ENCODE data around the gene GPR87.
A peak's percentile ranks its signal among the peaks of the same experiment; 100 is the strongest.

GPR87 gene

GRCh38 chr3:151315136-151315535 lies 1.5 kb downstream of the GPR87 start:
- no peak for DNase-seq

DNA sequence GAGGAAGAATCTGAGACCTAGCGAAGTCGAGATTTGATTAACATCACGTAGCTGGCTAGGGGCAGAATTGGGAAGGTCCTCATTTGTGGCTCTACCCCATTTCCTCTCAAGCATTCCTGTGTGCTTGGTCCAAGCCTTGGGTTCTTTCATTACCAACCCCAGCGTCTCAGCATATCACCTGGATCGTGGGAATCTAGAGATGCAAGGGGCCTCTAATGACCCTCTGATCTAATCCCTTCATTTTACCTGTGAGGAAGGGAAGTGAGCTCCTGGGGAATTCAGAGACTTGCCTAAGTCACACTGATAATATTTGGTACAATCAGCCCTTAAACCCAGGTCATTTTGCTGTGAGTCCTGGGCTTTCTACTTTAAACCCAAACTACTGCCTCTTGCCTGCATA lies 2.0 kb downstream of the GPR87 start:
- no peak for DNase-seq

- no peak for DNase-seq
These were observed 2.5 kb downstream of the GPR87 start for GRCh38 chr3:151314137-151314536.

GRCh38 chr3:151312972-151313371 lies 3.6 kb downstream of the GPR87 start:
- no peak for DNase-seq

GRCh38 chr3:151309566-151309965 lies 7.1 kb downstream of the GPR87 start:
- DNase-seq, result no peak

DNA sequence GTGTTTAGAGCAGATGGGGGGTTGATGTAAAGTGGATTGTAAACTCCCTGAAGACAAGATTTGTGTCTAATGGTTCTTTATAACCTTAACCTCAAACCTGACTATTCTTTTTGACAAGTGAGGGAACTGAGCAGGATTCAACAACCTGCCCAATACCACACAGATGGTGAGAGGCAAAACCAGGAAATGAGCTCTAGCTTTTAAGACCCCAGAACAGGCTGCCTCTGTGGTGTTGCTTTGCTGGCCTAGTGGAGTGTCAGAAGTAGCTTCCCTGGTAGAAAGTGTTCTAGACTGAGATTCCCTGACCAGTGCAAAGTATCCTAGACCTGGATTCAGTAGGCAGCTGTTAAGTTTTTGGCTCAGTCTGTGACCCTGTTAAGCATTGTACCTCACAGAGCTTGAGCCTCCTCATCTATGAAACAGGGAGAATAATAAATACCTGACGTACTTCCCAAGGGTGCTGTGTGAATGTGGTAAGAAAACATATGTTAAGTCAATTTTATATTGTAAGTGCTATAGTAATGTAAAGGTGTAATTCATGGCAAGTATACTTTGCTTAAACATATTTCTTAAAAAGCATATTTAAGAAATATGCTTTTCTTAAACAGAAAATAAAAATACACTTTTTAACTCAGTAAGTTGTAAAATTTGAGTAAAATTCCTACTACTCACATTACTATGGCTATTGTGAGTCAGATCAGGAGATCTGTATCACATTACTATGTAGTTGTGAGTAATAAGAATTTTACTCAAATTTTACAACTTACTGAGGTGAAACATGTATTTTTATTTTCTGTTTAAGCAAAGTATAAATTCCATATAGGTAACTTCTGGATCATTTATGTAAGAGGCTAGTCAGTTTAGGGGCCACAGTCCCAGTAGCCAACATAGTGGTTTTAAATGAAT lies 8.8 kb downstream of the GPR87 start:
- DNase-seq, result no peak

- DNase-seq, result no peak
These were observed 9.5 kb downstream of the GPR87 start for GRCh38 chr3:151307131-151307530.

GRCh38 chr3:151306168-151306810 lies 10.3 kb downstream of the GPR87 start:
- DNase-seq, result no peak

DNA sequence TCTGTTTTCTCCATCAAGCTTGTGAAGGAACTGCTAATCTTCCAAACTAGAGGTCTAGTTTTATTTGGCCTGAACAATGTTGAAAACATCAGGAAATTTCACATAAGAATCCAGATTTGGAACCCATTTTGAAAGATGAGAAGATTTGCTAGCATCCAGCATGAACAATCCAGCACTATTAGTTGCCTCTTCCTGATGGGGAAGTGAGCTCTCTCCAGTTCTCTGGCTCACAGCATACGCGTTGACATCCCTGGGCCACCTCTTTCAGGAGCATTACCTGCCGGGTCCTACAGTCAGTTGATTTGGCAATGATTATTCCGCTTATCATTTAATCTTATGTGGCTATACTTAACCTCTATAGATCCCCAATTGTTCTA lies 10.9 kb downstream of the GPR87 start:
- no peak for DNase-seq

- DNase-seq, result no peak
These were observed 11.4 kb downstream of the GPR87 start for GRCh38 chr3:151305060-151305774.

DNA sequence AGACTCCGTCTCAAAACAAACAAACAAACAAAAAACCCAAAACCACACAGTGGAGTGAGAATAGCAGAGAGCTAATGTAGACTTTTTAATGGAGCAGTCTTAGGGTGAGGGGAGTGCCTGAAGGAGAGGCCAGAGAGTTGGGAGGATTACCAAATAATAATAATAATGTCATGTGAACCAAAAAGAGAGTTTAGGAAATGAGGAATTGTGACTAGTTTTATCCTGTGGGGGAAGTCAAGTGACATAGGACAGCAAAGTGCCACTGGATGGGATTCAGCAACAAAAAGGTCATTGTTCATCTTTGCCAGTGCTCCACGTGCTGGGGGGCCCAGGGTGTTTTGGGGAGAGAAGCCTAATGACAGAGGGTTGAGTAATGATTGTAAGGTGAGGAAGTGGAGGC lies 12.9 kb downstream of the GPR87 start:
- DNase-seq, result no peak

DNA sequence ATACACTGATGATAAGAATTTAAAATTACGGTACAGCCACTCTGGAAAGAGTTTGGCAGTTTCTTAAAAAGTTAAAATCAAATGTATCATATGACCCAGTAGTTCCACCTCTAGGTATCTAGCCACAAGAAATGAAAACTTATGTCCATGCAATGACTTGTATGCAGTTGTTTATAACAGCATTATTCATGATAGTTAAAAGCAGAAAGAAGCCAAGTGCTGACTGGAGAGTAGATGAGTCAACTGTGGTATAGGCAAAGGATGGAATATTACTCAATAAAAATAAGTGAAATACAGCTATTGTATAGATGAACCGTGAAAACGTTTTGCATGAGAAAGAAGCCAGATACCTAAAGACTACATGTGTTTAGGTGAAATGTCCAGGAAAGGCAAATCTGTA lies 14.8 kb downstream of the GPR87 start:
- no peak for DNase-seq

- DNase-seq, result no peak
These were observed 16.1 kb downstream of the GPR87 start for GRCh38 chr3:151300539-151300938.

DNA sequence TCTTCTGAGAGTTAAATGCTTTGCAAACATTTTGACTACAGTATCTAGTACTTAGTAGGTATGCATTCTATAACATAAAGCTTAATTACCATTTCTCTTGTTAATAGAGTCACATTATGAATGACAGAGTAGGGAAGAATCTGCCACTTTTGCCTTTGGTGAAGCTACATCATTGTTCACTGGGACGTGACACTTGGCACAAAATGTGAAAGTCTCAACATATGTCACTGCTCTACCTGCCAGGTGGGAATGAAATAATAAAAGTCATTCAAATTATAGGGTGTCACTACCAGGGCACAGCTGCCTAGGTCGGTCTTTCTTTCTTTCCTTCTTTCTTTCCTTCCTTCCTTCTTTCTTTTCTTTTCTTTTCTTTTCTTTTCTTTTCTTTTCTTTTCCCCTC lies 17.6 kb downstream of the GPR87 start:
- DNase-seq, result no peak

DNA sequence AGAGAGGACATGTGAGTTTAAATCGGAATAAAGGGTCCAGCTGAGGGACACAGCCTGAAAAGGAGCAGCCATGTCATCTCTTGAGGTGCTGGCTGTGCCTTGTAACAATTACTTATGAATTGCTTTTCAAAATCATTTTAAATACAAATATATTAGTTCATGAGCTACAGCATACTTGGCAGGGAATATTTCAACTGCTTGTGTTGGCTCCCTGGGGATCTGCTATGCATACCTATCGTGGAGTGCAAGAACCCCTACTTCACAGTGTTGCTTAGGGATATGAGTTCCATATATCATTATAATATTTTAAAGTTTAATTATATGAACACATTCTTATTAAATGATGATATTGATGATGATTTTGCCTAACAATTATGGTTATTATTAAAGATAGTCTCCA lies 19.2 kb downstream of the GPR87 start:
- no peak for DNase-seq

DNA sequence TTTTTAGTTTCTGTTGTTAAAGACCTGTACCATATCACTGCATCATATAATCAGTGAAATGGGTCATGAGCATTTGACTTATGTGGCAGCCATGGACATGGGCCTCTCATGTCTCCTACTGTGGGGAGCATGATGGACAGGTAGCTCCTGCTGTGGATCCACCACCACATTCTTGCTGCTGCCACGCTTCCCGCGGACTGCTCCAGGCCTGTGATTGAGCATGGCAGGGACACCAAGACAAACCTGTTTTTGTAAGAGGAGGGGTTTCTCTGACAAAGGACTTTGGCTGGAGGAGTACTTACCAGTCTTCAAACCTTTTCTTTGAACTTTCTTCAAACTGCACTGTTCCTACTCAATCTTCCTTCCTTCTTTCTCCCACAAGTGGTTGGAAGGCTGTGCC lies 20.4 kb downstream of the GPR87 start:
- no peak for DNase-seq

GRCh38 chr3:151293127-151293526 lies 23.5 kb downstream of the GPR87 start:
- DNase-seq, result no peak

GRCh38 chr3:151290673-151291072 lies 25.9 kb downstream of the GPR87 start:
- DNase-seq, result no peak

DNA sequence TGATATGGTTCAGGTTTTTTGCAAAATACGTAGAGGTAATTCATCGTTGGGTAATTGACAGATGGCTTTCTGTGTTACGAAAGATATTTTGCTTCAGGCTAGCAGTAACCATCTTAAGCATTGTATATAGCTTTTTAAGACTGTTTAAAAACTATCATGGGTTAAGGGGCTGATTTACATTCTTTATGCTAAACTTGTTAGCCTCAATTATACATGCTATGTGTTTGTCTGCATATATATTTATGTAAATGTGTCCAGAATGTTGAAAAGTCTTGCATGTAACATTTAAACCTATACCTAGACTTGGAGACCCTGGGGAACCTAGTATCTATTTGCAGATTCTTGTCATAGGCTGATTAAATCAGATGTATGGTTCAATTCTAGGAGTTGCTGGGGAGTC lies 27.2 kb downstream of the GPR87 start:
- no peak for DNase-seq

DNA sequence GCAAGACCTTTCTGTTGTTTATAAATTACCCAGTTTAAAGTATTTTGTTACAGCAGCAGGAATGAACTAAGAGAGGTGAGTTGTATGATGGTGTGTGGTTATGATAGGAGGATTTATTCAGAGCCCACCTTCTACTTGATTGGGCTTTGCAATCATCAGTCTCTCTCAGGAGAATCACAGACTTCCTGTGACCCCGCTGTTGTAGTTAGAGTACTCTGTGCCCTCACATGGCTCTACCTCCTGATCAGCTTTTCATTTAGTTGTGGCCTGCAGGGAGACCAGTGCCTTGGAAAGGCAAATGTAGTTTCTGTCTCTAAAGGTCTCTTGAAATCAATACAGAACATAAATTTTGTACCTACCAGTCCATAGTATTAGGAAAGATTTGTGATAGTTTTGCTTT lies 30.7 kb downstream of the GPR87 start:
- no peak for DNase-seq

DNA sequence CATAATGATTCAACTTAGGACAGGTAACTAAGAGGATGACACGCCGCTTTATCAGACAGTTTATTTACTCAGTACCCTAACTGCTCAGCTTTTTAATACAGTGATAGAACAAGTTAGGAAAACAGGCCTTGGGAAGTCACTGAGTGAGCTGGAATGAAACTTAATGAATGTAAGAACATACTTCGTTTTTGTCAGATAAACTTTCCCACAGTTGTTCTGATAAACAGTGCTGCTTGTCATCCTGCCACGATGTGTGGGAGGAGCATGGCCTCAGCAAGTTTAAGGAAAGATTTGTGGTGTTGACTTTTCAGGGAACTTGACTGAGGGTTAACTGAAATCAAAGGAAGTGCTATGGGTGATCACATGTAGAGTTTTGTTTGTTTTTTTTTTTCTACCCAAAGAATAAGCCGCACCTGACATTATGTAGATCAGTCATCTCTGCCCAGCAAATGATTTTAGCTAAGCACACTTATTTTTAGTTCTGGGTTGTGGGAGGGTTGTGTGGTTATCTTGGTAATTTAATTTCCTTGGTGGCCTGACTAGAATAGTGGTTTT lies 32.6 kb downstream of the GPR87 start:
- DNase-seq, result no peak

DNA sequence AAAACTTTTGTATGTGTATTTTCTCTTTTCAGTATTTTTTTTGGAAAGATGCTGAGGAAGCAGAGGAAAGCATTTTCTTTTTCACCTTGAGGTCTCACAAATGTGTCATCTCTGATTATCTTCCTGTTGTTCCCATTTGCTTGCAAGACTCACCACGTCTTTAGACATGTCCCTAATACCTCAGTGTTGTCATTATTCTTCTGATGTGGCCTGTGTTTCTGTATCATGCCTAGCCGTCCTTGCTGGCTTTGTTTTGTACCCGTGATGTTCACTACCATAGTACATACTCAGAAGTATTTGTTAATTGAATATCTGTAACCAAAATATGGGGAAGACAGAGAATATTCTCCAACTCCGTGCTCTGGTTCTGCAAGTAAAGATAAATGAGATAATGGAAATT lies 33.2 kb downstream of the GPR87 start:
- DNase-seq, result no peak

GRCh38 chr3:151282921-151283320 lies 33.7 kb downstream of the GPR87 start:
- DNase-seq, result peak; percentile 22 to 42
